SK-N-SH treated with all-trans-retinoic acid at 6 μM for 48 hours (cell line): ENCODE data around the gene RAPGEF5.

Experiments
- ESRRG ChIP-seq: fragments of 250-450 bp; sonication (Bioruptor Pico); IDR thresholded peaks from 2 replicates; pipeline ENCODE4 v1.6.1; 2021; ENCODE audit warnings: mild to moderate bottlenecking
- GLIS3 ChIP-seq: fragments of 250-450 bp; sonication (Bioruptor Pico); IDR thresholded peaks from 2 replicates; pipeline ENCODE4 v1.5.0; 2020; ENCODE audit warnings: mild to moderate bottlenecking, moderate library complexity
- POU6F1 ChIP-seq: fragments of 250-450 bp; sonication (Bioruptor Pico); IDR thresholded peaks from 2 replicates; pipeline ENCODE4 v1.8.0; 2021; ENCODE audit warnings: low read depth, mild to moderate bottlenecking, moderate library complexity, borderline replicate concordance
- SNAI2 ChIP-seq: fragments of 250-450 bp; sonication (Bioruptor Pico); IDR thresholded peaks from 2 replicates; pipeline ENCODE4 v1.5.0; 2020; ENCODE audit warnings: mild to moderate bottlenecking, moderate library complexity
- ZC3H10 ChIP-seq: fragments of 250-450 bp; sonication (Bioruptor Pico); IDR thresholded peaks from 2 replicates; pipeline ENCODE4 v1.5.1; 2021; ENCODE audit warnings: mild to moderate bottlenecking, moderate library complexity
- ZFP3 ChIP-seq: fragments of 250-450 bp; sonication (Bioruptor Pico); IDR thresholded peaks from 2 replicates; pipeline ENCODE4 v1.5.0; 2020; ENCODE audit warnings: mild to moderate bottlenecking, moderate library complexity
- ZFP30 ChIP-seq: fragments of 450-650 bp; formaldehyde crosslinking; IDR thresholded peaks from 2 replicates; pipeline ENCODE4 v1.5.0; 2022; ENCODE audit warnings: mild to moderate bottlenecking, moderate library complexity
- ZNF8 ChIP-seq: fragments of 450-650 bp; formaldehyde crosslinking; IDR thresholded peaks from 2 replicates; pipeline ENCODE4 v1.5.0; 2020; ENCODE audit warnings: mild to moderate bottlenecking, moderate library complexity

- TF ChIP-seq GLIS3 (CRISPR knock-in tag) (no peak), SNAI2 (CRISPR knock-in tag) (no peak), ZFP30 (CRISPR knock-in tag) (no peak), POU6F1 (no peak), ZC3H10 (CRISPR knock-in tag) (no peak), ESRRG (CRISPR knock-in tag) (no peak), ZFP3 (no peak), ZNF8 (no peak)
Observed at GRCh38 chr7:22151901-22152300, 205.1 kb downstream of the RAPGEF5 start.
